GM18505 (cell line): ENCODE results near the gene LCLAT1.

Experiments
- ATAC-seq: cut with Tn5 transposase; IDR thresholded peaks from one replicate; pipeline ENCODE4 v1.9.1; 2021; ENCODE audit not compliant: unreplicated experiment
- POLR2A ChIP-seq: IDR thresholded peaks from 4 replicates; pipeline ENCODE4 v1.6.1; 2011; ENCODE audit warnings: borderline replicate concordance; ENCODE audit not compliant: insufficient read depth, insufficient read length; ENCODE audit errors: extremely low read depth

LCLAT1 gene

GRCh38 chr2:30691948-30692828, 245.1 kb downstream of the LCLAT1 start:
- ATAC-seq: no peak

GRCh38 chr2:30692829-30693275, 245.8 kb downstream of the LCLAT1 start:
- no peak for TF ChIP-seq POLR2A
- ATAC-seq: no peak

More at GRCh38 chr2:30691948-30692828, 245.1 kb downstream of the LCLAT1 start:
- no peak for TF ChIP-seq POLR2A
